HFFc6 (cell line): ENCODE measurements around the gene PLPP6. TPM values are rescaled to one million over a fixed set of nuclear protein-coding genes. Genes with fewer than 3 reads are reported as not detected.
A peak's percentile ranks its signal among the peaks of the same experiment; 100 is the strongest.
"Not testable (repeated sequence)": the region's sequence is repeated elsewhere in the genome, so short reads cannot be mapped to it uniquely, and the experiment has no call there.

Experiments used
- DNase-seq: peaks from one replicate; pipeline ENCODE4 v3.0.0-alpha.2; 2018
- H3K27ac Mint-ChIP-seq: 2 replicates; pipeline ENCODE4 v1.8.0; 2020; ENCODE audit warnings: mild to moderate bottlenecking, mixed read lengths
- H3K27me3 Mint-ChIP-seq: 2 replicates; pipeline ENCODE4 v1.8.0; 2021; ENCODE audit warnings: mild to moderate bottlenecking, moderate library complexity, mixed read lengths; ENCODE audit not compliant: insufficient read depth
- H3K36me3 Mint-ChIP-seq: 2 replicates; pipeline ENCODE4 v1.8.0; 2021; ENCODE audit warnings: low read depth, mixed read lengths
- H3K4me1 Mint-ChIP-seq: 2 replicates; pipeline ENCODE4 v1.8.0; 2020; ENCODE audit warnings: low read depth, mixed read lengths
- H3K4me3 Mint-ChIP-seq: 2 replicates; pipeline ENCODE4 v1.8.0; 2020; ENCODE audit warnings: mild to moderate bottlenecking, moderate library complexity, mixed read lengths
- H3K9me3 Mint-ChIP-seq: 2 replicates; pipeline ENCODE4 v1.8.0; 2020; ENCODE audit warnings: mild to moderate bottlenecking, mixed read lengths
- CTCF ChIP-seq: fragments of 200-600 bp; sonication (generic); IDR thresholded peaks from 2 replicates; pipeline ENCODE4 v1.5.0; 2021; ENCODE audit warnings: antibody characterized with exemption, mild to moderate bottlenecking
- total RNA-seq, 6 experiments: library from RNA; stranded (reverse); fragmentation: NEBNext Ultra II Directional; extraction: Animal tissue kit (Norgen Biotek cat#: 25700); gene quantifications; 2 replicates in 1 of 6; 3 replicates in 5 of 6; pipeline ENCODE4 v1.2.3, GENCODE V29; 2021

The PLPP6 gene
- total RNA-seq, 6 experiments from 2014 or later, result 5.0 to 6.8 (median 5.9) TPM

- Mint-ChIP-seq H3K36me3 (no peaks in the 10 kb centered on the region), H3K27me3 (peaks cover 7% of the 10 kb centered on the region), H3K9me3 (no peaks in the 10 kb centered on the region), H3K4me1 (no peaks in the 10 kb centered on the region), H3K4me3 (no peak overlapping the region), H3K27ac (no peak overlapping the region)
- no peak for DNase-seq
- TF ChIP-seq CTCF, result no peak
Measured at GRCh38 chr9:4638968-4639367, 23.1 kb upstream of the PLPP6 start.

GRCh38 chr9:4639420-4639819, 22.7 kb upstream of the PLPP6 start:
- DNase-seq, result no peak
- TF ChIP-seq CTCF, result no peak
- Mint-ChIP-seq H3K4me3 (no peak overlapping the region), H3K36me3 (no peaks in the 10 kb centered on the region), H3K27me3 (peaks cover 7% of the 10 kb centered on the region), H3K9me3 (no peaks in the 10 kb centered on the region), H3K4me1 (no peaks in the 10 kb centered on the region), H3K27ac (no peak overlapping the region)

GRCh38 chr9:4640027-4640426, 22.1 kb upstream of the PLPP6 start:
- DNase-seq, result no peak
- H3K9me3 Mint-ChIP-seq, result no peaks in the 10 kb centered on the region
- peak; percentile 74 for TF ChIP-seq CTCF

GRCh38 chr9:4642351-4642750, 19.7 kb upstream of the PLPP6 start:
- Mint-ChIP-seq H3K27ac (no peak overlapping the region), H3K36me3 (no peaks in the 10 kb centered on the region), H3K4me3 (no peak overlapping the region), H3K9me3 (no peaks in the 10 kb centered on the region), H3K27me3 (peaks cover 8% of the 10 kb centered on the region; the same call in 1 of the 2 replicates), H3K4me1 (no peaks in the 10 kb centered on the region)
- DNase-seq, result no peak
- TF ChIP-seq CTCF, result no peak

More at GRCh38 chr9:4640027-4640426, 22.1 kb upstream of the PLPP6 start:
- Mint-ChIP-seq H3K4me1 (no peaks in the 10 kb centered on the region), H3K27me3 (peaks cover 7% of the 10 kb centered on the region), H3K36me3 (no peaks in the 10 kb centered on the region), H3K4me3 (no peak overlapping the region), H3K27ac (no peak overlapping the region)

- no peak for TF ChIP-seq CTCF
- Mint-ChIP-seq H3K27me3 (peaks cover 9% of the 10 kb centered on the region; the same call in 1 of the 2 replicates), H3K4me3 (no peak overlapping the region), H3K4me1 (no peaks in the 10 kb centered on the region), H3K36me3 (no peaks in the 10 kb centered on the region), H3K9me3 (no peaks in the 10 kb centered on the region), H3K27ac (no peak overlapping the region)
- DNase-seq, result no peak
Measured at GRCh38 chr9:4654084-4654483, 8.0 kb upstream of the PLPP6 start.

- no peaks in the 10 kb centered on the region for H3K9me3 Mint-ChIP-seq
- no peak for TF ChIP-seq CTCF
- no peak overlapping the region for H3K4me3 Mint-ChIP-seq
- no peaks in the 10 kb centered on the region for H3K36me3 Mint-ChIP-seq
- no peak for DNase-seq
- H3K27me3 Mint-ChIP-seq, result peaks cover 9% of the 10 kb centered on the region; the same call in 1 of the 2 replicates
- H3K27ac Mint-ChIP-seq, result no peak overlapping the region
- no peaks in the 10 kb centered on the region for H3K4me1 Mint-ChIP-seq
Measured at GRCh38 chr9:4654538-4654937, 7.6 kb upstream of the PLPP6 start.

- not testable (repeated sequence) for H3K4me1 Mint-ChIP-seq, DNase-seq, H3K4me3 Mint-ChIP-seq, H3K27me3 Mint-ChIP-seq, H3K9me3 Mint-ChIP-seq, H3K27ac Mint-ChIP-seq, H3K36me3 Mint-ChIP-seq
Measured at GRCh38 chr9:4656196-4656595, 5.9 kb upstream of the PLPP6 start.
